HFF-Myc (cell line): ENCODE results near the gene RRP1.

Experiments
- DNase-seq: peaks from one replicate; pipeline ENCODE4 v3.0.0-alpha.2; 2011; ENCODE audit warnings: low read depth; ENCODE audit errors: extremely low read depth
- H3K4me3 ChIP-seq: replicated peaks from 2 replicates; pipeline ENCODE4 v1.5.1; 2011; ENCODE audit warnings: low read depth, mild to moderate bottlenecking, control low read depth, low read length
- CTCF ChIP-seq: IDR thresholded peaks from 2 replicates; pipeline ENCODE4 v1.5.1; 2012; ENCODE audit warnings: mild to moderate bottlenecking, low read depth, low read length, control low read depth; ENCODE audit errors: missing control alignments

Gene RRP1

GRCh38 chr21:43753439-43753799 is 36.0 kb upstream of the RRP1 start:
- no peak for TF ChIP-seq CTCF
- no peak for DNase-seq

GRCh38 chr21:43754948-43755781 is 34.2 kb upstream of the RRP1 start:
- TF ChIP-seq CTCF = no peak
- DNase-seq = no peak

More at GRCh38 chr21:43753439-43753799, 36.0 kb upstream of the RRP1 start:
- H3K4me3 ChIP-seq = no peak overlapping the region

GRCh38 chr21:43755820-43756594 is 33.4 kb upstream of the RRP1 start:
- no peak for DNase-seq
- TF ChIP-seq CTCF = no peak
- H3K4me3 ChIP-seq = no peak overlapping the region

More at GRCh38 chr21:43754948-43755781, 34.2 kb upstream of the RRP1 start:
- H3K4me3 ChIP-seq = no peak overlapping the region

- H3K4me3 ChIP-seq = no peak overlapping the region
- TF ChIP-seq CTCF = no peak
- DNase-seq = no peak
Measured at GRCh38 chr21:43757601-43758000, 31.8 kb upstream of the RRP1 start.

GRCh38 chr21:43758111-43758641 is 31.2 kb upstream of the RRP1 start:
- TF ChIP-seq CTCF = no peak
- H3K4me3 ChIP-seq = no peak overlapping the region
- no peak for DNase-seq

- TF ChIP-seq CTCF = no peak
- no peak for DNase-seq
- no peak overlapping the region for H3K4me3 ChIP-seq
Measured at GRCh38 chr21:43758811-43759210, 30.6 kb upstream of the RRP1 start.
